ENCODE measurements around the gene PLD6. TPM values are rescaled to one million over a fixed set of nuclear protein-coding genes. Genes with fewer than 3 reads are reported as not detected.

Gene PLD6
- total and polyA plus RNA-seq, 10 of the 15 experiments (the other 5 are each of a cell fraction or from before 2014, with no cell fraction given), result 4.7 to 21.4 (median 12.0) TPM

- Histone ChIP-seq H3K4me3 (no peak overlapping the region), H3K36me3 (ENCODE audit: control insufficient read depth in 2 of 2, insufficient read depth in 2 of 2, low read length in 1 of 2) (peaks cover 5 to 19% of the 10 kb centered on the region in 2 experiments; a peak in 3 of 4 replicates), H3K9me3 (replicated peaks; ENCODE audit: control insufficient read depth, insufficient read depth, low read length) (no peaks in the 10 kb centered on the region), H4K20me1 (ENCODE audit: control insufficient read depth, insufficient read depth) (no peaks in the 10 kb centered on the region), H3K27ac (ENCODE audit: control insufficient read depth, insufficient read depth) (no peak overlapping the region), H3K27me3 (replicated peaks in 1 of 2; ENCODE audit: control insufficient read depth in 2 of 2, insufficient read depth in 2 of 2, low read length in 1 of 2) (no peaks in the 10 kb centered on the region), H3K79me2 (ENCODE audit: control insufficient read depth, insufficient read depth, low read length) (peaks cover 20% of the 10 kb centered on the region), H3K9ac (ENCODE audit: control insufficient read depth, insufficient read depth, low read length) (no peak overlapping the region), H2AFZ (ENCODE audit: control insufficient read depth, low read depth, low read length) (no peak overlapping the region), H3K4me2 (ENCODE audit: control insufficient read depth, insufficient read depth) (no peak overlapping the region), H3K4me1 (ENCODE audit: control insufficient read depth, insufficient read depth, low read length) (peaks cover 6% of the 10 kb centered on the region)
- FAIRE-seq (no peak), DNase-seq (ENCODE audit: low read depth, low spot score) (no peak), ATAC-seq (no peak)
- POLR2A ChIA-PET, result no interaction called here
- intact Hi-C loops (cut with micrococcal nuclease; ENCODE audit: unreplicated experiment), result loop anchor here (10.0 kb wide), 1 partner anchor 227 kb away; no protein-coding TSS in a partner anchor
- CTCF ChIA-PET, result no interaction called here
- BruUV-seq (replicated peaks), result no TSS peak
- RAD21 ChIA-PET (ENCODE audit: unreplicated experiment), result no interaction called here
- in situ Hi-C loops (cut with MboI), result no loop called here
- SMC1A ChIA-PET (ENCODE audit: uncharacterized antibody, unreplicated experiment), result no interaction called here
- 89% methylated on average over 11 of the region's 11 CpGs for WGBS (ENCODE audit: insufficient coverage, insufficient replicate concordance, low lambda C conversion rate, missing lambda C conversion rate)
- TF ChIP-seq RUNX3 (IDR thresholded peaks at IDR 0.05; ENCODE audit: low read length) (no peak), HDAC6 (IDR thresholded peaks at IDR 0.05; ENCODE audit: unreplicated experiment) (no peak), STAT1 (conservative IDR thresholded peaks at IDR 0.05) (no peak), ZNF384 (IDR thresholded peaks at IDR 0.05; ENCODE audit: borderline replicate concordance, low read depth, low read length) (no peak), IKZF1 (conservative IDR thresholded peaks at IDR 0.05) (no peak), PML (IDR thresholded peaks at IDR 0.05; ENCODE audit: low read length) (no peak), BCL3 (IDR thresholded peaks at IDR 0.05; ENCODE audit: borderline replicate concordance, insufficient read depth, low read depth, low read length, poor library complexity, severe bottlenecking) (no peak), IRF4 (IDR thresholded peaks at IDR 0.05; ENCODE audit: low read depth, low read length) (no peak), ESRRA (IDR thresholded peaks at IDR 0.05; ENCODE audit: low read length) (no peak), GATAD2B (conservative IDR thresholded peaks at IDR 0.05; ENCODE audit: low read depth) (no peak), EZH2 (IDR thresholded peaks at IDR 0.05; ENCODE audit: borderline replicate concordance, control insufficient read depth, low read depth, low read length) (no peak)
- TF ChIP-seq, protein P1, sequence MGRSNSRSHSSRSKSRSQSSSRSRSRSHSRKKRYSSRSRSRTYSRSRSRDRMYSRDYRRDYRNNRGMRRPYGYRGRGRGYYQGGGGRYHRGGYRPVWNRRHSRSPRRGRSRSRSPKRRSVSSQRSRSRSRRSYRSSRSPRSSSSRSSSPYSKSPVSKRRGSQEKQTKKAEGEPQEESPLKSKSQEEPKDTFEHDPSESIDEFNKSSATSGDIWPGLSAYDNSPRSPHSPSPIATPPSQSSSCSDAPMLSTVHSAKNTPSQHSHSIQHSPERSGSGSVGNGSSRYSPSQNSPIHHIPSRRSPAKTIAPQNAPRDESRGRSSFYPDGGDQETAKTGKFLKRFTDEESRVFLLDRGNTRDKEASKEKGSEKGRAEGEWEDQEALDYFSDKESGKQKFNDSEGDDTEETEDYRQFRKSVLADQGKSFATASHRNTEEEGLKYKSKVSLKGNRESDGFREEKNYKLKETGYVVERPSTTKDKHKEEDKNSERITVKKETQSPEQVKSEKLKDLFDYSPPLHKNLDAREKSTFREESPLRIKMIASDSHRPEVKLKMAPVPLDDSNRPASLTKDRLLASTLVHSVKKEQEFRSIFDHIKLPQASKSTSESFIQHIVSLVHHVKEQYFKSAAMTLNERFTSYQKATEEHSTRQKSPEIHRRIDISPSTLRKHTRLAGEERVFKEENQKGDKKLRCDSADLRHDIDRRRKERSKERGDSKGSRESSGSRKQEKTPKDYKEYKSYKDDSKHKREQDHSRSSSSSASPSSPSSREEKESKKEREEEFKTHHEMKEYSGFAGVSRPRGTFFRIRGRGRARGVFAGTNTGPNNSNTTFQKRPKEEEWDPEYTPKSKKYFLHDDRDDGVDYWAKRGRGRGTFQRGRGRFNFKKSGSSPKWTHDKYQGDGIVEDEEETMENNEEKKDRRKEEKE (IDR thresholded peaks at IDR 0.05), result no peak
- TF ChIP-seq, protein P2, sequence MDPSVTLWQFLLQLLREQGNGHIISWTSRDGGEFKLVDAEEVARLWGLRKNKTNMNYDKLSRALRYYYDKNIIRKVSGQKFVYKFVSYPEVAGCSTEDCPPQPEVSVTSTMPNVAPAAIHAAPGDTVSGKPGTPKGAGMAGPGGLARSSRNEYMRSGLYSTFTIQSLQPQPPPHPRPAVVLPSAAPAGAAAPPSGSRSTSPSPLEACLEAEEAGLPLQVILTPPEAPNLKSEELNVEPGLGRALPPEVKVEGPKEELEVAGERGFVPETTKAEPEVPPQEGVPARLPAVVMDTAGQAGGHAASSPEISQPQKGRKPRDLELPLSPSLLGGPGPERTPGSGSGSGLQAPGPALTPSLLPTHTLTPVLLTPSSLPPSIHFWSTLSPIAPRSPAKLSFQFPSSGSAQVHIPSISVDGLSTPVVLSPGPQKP (IDR thresholded peaks at IDR 0.05; ENCODE audit: low read depth, low read length), result no peak
- TF ChIP-seq, protein P3, sequence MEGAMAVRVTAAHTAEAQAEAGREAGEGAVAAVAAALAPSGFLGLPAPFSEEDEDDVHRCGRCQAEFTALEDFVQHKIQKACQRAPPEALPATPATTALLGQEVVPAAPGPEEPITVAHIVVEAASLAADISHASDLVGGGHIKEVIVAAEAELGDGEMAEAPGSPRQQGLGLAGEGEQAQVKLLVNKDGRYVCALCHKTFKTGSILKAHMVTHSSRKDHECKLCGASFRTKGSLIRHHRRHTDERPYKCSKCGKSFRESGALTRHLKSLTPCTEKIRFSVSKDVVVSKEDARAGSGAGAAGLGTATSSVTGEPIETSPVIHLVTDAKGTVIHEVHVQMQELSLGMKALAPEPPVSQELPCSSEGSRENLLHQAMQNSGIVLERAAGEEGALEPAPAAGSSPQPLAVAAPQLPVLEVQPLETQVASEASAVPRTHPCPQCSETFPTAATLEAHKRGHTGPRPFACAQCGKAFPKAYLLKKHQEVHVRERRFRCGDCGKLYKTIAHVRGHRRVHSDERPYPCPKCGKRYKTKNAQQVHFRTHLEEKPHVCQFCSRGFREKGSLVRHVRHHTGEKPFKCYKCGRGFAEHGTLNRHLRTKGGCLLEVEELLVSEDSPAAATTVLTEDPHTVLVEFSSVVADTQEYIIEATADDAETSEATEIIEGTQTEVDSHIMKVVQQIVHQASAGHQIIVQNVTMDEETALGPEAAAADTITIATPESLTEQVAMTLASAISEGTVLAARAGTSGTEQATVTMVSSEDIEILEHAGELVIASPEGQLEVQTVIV (IDR thresholded peaks at IDR 0.05; ENCODE audit: borderline replicate concordance, partially characterized antibody), result no peak
These were observed 26.1 kb upstream of the PLD6 start for GRCh38 chr17:17232303-17232621.

Measured in GM12878 (cell line).